ENCODE results near the gene DPM3. TPM values are rescaled to one million over a fixed set of nuclear protein-coding genes. Genes with fewer than 3 reads are reported as not detected.

DPM3 gene
- total and polyA plus RNA-seq, 2 of the 13 experiments (the other 11 are each of a cell fraction or from before 2014, with no cell fraction given): 23.2 to 53.4 TPM

DNA sequence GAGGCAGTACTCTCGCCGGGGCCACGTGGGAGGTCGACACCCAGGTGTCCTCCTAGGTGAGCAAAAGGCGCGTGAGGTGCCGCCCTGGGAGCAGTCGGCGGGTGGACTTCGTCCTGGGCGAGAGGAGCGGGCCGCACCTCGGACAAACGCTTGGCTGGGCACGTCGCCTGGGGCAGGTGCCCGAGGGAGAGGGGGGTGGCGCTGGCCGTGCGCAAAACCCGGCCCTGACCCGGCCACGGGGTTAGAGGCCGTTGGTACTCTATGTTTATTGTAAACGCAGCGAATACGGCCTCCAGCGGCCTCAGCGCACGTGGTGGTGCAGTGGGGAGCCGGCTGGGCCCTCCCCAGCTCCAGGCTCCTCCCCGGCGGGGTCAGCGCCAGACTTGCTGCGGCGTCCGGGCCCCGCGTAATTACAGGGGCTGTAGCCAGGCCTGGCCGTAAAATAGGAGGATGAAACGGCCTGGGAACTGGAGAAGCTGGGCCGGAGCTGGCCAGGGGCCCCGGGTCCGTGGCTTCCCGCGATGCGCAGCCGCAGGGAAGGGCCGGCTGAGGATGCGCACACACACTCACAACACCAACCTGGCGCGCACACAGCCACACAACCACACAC, 14.3 kb downstream of the DPM3 start (continued):
- TF ChIP-seq, protein P1, sequence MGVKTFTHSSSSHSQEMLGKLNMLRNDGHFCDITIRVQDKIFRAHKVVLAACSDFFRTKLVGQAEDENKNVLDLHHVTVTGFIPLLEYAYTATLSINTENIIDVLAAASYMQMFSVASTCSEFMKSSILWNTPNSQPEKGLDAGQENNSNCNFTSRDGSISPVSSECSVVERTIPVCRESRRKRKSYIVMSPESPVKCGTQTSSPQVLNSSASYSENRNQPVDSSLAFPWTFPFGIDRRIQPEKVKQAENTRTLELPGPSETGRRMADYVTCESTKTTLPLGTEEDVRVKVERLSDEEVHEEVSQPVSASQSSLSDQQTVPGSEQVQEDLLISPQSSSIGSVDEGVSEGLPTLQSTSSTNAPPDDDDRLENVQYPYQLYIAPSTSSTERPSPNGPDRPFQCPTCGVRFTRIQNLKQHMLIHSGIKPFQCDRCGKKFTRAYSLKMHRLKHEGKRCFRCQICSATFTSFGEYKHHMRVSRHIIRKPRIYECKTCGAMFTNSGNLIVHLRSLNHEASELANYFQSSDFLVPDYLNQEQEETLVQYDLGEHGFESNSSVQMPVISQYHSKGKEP (CRISPR knock-in tag; IDR thresholded peaks at IDR 0.05): no peak; the same call in 1 of the 2 replicates
- TF ChIP-seq ZFP82 (CRISPR knock-in tag; IDR thresholded peaks at IDR 0.05; ENCODE audit: borderline replicate concordance) (peak; percentile 66; the same call in 1 of the 2 replicates), MATR3 (CRISPR knock-in tag; IDR thresholded peaks at IDR 0.05) (no peak), EP300 (IDR thresholded peaks at IDR 0.05; ENCODE audit: low read depth in 2 of 2, low read length in 2 of 2) (peak; percentile 67 to 84; a peak in 3 of 4 replicates), EP300 (CRISPR knock-in tag; IDR thresholded peaks at IDR 0.05; ENCODE audit: borderline replicate concordance) (peak; percentile 82), SIN3B (IDR thresholded peaks at IDR 0.05; ENCODE audit: low read length) (no peak; the same call in 1 of the 2 replicates), HIVEP1 (CRISPR knock-in tag; IDR thresholded peaks at IDR 0.05) (peak; percentile 97), GZF1 (CRISPR knock-in tag; IDR thresholded peaks at IDR 0.05) (peak; percentile 80; the same call in 1 of the 2 replicates), ZNF850 (CRISPR knock-in tag; conservative IDR thresholded peaks at IDR 0.05) (0 out of 2 replicates have a peak, but pooled peaks have one; percentile 38), ZNF775 (CRISPR knock-in tag; IDR thresholded peaks at IDR 0.05; ENCODE audit: borderline replicate concordance) (0 out of 2 replicates have a peak, but pooled peaks have one; percentile 49), ZC3H13 (CRISPR knock-in tag; IDR thresholded peaks at IDR 0.05) (peak; percentile 89), ZFP37 (CRISPR knock-in tag; IDR thresholded peaks at IDR 0.05; ENCODE audit: borderline replicate concordance) (peak; percentile 72; the same call in 1 of the 2 replicates), ZSCAN25 (CRISPR knock-in tag; IDR thresholded peaks at IDR 0.05) (peak; percentile 85; the same call in 1 of the 2 replicates), JUNB (CRISPR knock-in tag; IDR thresholded peaks at IDR 0.05; ENCODE audit: borderline replicate concordance) (no peak; the same call in 1 of the 2 replicates), ZNF780A (CRISPR knock-in tag; IDR thresholded peaks at IDR 0.05) (0 out of 2 replicates have a peak, but pooled peaks have one; percentile 69), ZNF343 (CRISPR knock-in tag; IDR thresholded peaks at IDR 0.05) (peak; percentile 89), ZBTB42 (CRISPR knock-in tag; IDR thresholded peaks at IDR 0.05) (no peak; the same call in 1 of the 2 replicates), ZSCAN20 (CRISPR knock-in tag; IDR thresholded peaks at IDR 0.05; ENCODE audit: borderline replicate concordance) (peak; percentile 64; the same call in 1 of the 2 replicates), ZNF83 (CRISPR knock-in tag; IDR thresholded peaks at IDR 0.05; ENCODE audit: borderline replicate concordance) (no peak; the same call in 1 of the 2 replicates), MAFK (conservative IDR thresholded peaks at IDR 0.05 in 1 of 2, IDR thresholded peaks at IDR 0.05 in 1 of 2; ENCODE audit: low read length in 2 of 2) (peak; percentile 46 to 55; a peak in 3 of 4 replicates)
- TF ChIP-seq, protein P2, sequence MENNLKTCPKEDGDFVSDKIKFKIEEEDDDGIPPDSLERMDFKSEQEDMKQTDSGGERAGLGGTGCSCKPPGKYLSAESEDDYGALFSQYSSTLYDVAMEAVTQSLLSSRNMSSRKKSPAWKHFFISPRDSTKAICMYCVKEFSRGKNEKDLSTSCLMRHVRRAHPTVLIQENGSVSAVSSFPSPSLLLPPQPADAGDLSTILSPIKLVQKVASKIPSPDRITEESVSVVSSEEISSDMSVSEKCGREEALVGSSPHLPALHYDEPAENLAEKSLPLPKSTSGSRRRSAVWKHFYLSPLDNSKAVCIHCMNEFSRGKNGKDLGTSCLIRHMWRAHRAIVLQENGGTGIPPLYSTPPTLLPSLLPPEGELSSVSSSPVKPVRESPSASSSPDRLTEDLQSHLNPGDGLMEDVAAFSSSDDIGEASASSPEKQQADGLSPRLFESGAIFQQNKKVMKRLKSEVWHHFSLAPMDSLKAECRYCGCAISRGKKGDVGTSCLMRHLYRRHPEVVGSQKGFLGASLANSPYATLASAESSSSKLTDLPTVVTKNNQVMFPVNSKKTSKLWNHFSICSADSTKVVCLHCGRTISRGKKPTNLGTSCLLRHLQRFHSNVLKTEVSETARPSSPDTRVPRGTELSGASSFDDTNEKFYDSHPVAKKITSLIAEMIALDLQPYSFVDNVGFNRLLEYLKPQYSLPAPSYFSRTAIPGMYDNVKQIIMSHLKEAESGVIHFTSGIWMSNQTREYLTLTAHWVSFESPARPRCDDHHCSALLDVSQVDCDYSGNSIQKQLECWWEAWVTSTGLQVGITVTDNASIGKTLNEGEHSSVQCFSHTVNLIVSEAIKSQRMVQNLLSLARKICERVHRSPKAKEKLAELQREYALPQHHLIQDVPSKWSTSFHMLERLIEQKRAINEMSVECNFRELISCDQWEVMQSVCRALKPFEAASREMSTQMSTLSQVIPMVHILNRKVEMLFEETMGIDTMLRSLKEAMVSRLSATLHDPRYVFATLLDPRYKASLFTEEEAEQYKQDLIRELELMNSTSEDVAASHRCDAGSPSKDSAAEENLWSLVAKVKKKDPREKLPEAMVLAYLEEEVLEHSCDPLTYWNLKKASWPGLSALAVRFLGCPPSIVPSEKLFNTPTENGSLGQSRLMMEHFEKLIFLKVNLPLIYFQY (CRISPR knock-in tag; IDR thresholded peaks at IDR 0.05; ENCODE audit: borderline replicate concordance): peak; percentile 97
- TF ChIP-seq, protein P3, sequence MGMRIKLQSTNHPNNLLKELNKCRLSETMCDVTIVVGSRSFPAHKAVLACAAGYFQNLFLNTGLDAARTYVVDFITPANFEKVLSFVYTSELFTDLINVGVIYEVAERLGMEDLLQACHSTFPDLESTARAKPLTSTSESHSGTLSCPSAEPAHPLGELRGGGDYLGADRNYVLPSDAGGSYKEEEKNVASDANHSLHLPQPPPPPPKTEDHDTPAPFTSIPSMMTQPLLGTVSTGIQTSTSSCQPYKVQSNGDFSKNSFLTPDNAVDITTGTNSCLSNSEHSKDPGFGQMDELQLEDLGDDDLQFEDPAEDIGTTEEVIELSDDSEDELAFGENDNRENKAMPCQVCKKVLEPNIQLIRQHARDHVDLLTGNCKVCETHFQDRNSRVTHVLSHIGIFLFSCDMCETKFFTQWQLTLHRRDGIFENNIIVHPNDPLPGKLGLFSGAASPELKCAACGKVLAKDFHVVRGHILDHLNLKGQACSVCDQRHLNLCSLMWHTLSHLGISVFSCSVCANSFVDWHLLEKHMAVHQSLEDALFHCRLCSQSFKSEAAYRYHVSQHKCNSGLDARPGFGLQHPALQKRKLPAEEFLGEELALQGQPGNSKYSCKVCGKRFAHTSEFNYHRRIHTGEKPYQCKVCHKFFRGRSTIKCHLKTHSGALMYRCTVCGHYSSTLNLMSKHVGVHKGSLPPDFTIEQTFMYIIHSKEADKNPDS (CRISPR knock-in tag; IDR thresholded peaks at IDR 0.05): peak; percentile 96
